Epidermal melanocyte (primary cell): ENCODE data around the gene HNF4A.
"Not testable (repeated sequence)": the region's sequence is repeated elsewhere in the genome, so short reads cannot be mapped to it uniquely, and the experiment has no call there.

Experiments
- DNase-seq: peaks from one replicate; pipeline ENCODE4 v3.0.0; 2011; ENCODE audit warnings: low spot score; ENCODE audit not compliant: insufficient read length

The HNF4A gene

DNA sequence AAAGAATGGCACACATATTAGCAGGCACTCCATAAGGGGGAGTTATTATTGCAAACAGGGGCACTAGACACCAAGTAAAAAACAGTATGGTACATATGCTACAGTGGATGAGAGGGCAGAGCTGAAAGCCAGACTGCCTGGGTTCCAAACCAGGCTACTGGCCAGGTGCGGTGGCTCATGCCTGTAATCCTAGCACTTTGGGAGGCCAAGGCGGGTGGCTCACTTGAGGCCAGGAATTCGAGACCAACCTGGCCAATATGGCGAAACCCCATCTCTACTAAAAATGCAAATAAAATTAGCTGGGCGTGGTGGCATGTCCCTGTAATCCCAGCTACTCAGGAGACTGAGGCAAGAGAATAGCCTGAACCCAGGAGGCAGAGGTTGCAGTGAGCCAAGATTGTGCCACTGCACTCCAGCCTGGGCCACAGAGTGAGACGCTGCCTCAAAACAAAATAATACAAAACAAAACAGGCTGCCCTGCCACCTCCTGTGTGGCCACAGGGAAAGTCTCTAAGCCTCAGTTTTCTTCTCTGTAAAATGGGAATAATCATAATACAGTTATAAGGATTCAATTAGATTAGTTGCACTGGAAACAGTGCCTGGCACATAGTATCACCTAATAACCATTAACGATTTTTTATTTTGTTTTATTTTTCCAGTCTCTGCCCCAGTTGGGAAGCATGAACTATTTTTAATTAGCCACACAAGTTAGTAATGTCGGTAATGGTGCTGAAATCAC lies 112.7 kb downstream of the HNF4A start:
- DNase-seq: no peak

GRCh38 chr20:44470327-44470726 lies 114.8 kb downstream of the HNF4A start:
- no peak for DNase-seq

- DNase-seq: no peak
Observed at GRCh38 chr20:44471481-44471882, 116.0 kb downstream of the HNF4A start.

- DNase-seq: not testable (repeated sequence)
Observed at GRCh38 chr20:44472283-44472682, 116.8 kb downstream of the HNF4A start.

DNA sequence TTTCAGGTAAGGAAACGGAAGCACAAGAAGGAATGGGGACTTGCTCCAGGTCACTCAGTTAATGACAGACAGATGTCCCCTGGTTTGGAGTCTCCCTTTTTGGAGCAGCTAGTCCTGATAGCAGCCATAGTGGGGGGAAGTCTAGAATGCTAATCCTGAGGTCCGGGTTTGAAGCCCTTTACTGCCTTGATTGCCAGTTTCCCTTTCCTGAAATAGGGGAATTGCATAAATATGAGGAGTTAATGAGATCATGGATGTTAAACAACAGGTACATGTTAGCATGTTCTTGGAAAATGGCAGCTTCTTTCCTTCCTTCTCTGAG lies 119.8 kb downstream of the HNF4A start:
- DNase-seq: no peak

GRCh38 chr20:44475694-44476560 lies 120.4 kb downstream of the HNF4A start, which contains the start of gene TTPAL:
TTPAL (plus strand) TSS chr20:44475874; CDS start chr20:44480000, 4,126 bp downstream.
- peak; percentile 69 for DNase-seq

GRCh38 chr20:44477151-44477550 lies 121.7 kb downstream of the HNF4A start:
- DNase-seq: no peak

DNA sequence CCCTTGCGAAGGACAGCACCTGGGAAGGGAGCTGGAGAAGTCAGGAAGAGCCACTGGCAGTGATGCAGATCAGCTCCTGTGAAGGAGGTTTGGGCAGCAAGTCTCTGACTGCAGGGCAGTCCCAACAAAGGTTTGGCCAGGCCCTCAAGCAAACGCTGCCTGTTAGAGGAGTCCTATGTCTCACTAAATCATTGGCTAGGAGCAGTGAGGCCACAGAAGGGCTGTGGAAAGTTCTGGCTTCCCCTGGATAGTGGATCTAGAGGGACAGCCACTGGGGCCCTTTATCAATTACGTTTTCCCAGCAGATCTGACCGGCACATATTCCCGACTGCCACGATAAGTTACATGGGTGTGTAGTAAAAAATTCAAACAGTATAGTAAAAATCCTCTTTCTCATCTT lies 122.7 kb downstream of the HNF4A start:
- no peak for DNase-seq

DNA sequence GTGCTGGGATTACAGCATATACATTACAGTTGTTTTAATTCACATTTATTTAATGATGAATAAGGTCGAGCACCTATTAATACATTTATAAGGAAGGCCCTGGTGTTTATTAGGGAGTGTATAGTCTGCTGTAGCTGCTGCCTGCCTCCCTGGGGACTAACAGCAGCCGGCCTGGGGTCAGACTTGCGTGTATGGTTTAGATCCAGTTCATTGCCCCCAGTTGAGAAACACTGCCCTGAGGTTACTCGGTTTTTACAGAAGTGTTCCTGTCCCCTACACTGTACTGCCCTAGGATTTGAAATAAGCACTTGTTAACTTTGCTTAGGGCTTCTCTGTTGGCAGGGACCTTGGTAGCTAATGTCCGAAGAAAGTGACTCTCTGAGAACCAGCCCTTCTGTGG lies 124.1 kb downstream of the HNF4A start:
- no peak for DNase-seq

GRCh38 chr20:44480097-44480496 lies 124.6 kb downstream of the HNF4A start:
- DNase-seq: no peak

DNA sequence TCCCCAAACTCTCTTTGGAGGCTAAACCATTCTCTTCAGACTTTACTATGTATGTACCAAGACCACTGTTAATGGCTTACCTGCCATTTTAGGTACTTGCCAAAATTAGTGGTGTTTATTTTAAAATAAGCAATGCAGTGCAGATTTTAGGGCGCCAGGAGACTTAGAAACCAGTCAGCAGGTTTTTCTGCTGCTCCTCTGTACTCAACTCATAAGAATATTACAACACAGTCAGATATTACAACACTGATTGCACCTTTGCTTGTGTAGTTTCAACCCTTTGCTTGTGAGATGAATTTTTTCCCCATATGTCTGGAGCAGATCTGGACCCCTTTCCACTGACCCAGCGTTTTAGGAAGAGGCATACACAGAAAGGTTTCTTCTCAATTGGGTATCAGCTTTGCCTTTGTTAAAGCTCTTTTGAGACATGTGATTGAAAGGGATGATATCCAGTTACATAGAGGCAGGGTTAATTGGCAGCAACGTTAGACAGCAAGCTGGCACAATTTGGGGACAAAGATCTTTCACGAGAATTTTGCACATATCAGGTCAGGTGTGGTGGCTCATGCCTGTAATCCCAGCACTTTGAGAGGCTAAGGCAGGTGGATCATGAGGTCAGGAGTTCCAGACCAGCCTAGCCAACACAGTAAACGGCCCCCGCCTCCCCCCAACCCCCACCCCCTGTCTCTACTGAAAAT lies 126.4 kb downstream of the HNF4A start:
- no peak for DNase-seq

- no peak for DNase-seq
Observed at GRCh38 chr20:44483112-44483511, 127.6 kb downstream of the HNF4A start.
